Activated CD4-positive, alpha-beta T cell treated with anti-CD3 and anti-CD28 coated beads for 24 hours (primary cell): Measurements from ENCODE around the gene OR5I1.
"Not testable (repeated sequence)": the region's sequence is repeated elsewhere in the genome, so short reads cannot be mapped to it uniquely, and the experiment has no call there.

Source experiments
- DNase-seq, 2 donors: peaks; one replicate each; pipeline ENCODE4 v3.0.0-alpha.2; 2020; ENCODE audit warnings: low read depth in 2 of 2

The OR5I1 gene

DNA sequence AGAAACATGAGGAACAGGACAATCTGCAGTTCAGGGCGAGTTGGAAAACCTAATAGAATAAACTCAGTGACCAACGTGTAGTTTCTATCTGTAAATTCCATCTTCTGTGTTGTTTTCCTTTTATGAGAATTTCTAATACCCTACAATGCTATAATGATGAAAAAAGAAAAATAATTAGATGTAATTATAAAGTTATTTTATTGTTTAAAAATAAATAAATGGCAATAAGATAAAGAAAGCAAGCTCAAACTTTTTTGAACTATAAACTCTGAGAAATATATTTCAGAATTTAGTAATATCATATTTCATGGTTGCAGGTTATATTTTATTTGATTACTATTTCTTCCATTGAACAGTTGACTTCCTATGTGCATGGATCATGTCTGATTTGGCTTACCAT is at the start of gene OR5I1:
OR5I1 (minus strand) TSS at position 101 of the 400 bp plus-strand sequence; CDS start at position 101, 0 bp downstream.
- DNase-seq = no peak

DNA sequence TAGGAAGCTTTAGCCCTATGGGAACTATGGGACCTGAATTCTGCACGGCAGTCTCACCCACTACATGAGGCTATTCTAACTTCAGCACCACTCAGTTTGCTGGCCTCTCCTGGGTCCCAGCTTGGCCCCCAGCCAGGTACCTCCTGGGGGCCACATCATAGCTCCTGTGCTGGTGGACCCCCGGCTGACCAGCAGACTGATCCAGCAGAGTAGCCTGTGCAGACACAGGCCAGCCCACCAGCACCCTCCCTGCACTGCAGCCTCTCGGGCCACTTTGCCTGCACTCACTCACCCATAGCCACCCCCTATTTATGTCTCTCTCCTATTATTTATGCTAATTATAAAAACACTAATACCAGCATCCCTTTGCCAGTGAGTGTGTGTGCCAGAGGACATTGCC is 34.7 kb upstream of the OR5I1 start:
- DNase-seq = no peak

- DNase-seq = no peak
Measured at GRCh38 chr11:55969845-55970244, 33.6 kb upstream of the OR5I1 start, which contains the start of gene OR10AG1. TSS of gene OR10AG1 (minus strand) at chr11:55969945. CDS start at chr11:55969907, 38 bp downstream.

GRCh38 chr11:55967914-55968313 is 31.7 kb upstream of the OR5I1 start:
- DNase-seq = no peak

- no peak for DNase-seq
Measured at GRCh38 chr11:55966391-55966790, 30.2 kb upstream of the OR5I1 start.

DNA sequence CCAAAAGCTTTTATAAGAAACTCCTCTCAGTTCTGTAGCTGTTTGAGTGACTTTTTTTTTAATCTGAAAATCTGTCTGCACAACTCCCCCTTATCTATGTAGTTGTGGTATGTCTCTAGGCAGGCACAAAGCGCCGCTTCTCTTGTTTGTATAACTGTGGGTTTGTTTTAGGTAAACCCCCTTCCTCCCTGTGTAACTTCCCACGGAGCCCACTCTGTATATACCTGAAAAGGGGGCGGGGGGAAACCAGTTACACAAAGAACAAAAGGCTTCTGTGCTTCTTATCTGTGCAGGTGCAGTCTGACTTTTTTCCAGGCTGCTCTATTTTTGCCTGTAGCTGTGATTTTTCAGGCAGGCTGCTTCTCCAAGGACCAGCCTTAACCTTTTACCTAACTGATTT is 20.3 kb upstream of the OR5I1 start:
- DNase-seq = no peak

GRCh38 chr11:55949330-55949729 is 13.1 kb upstream of the OR5I1 start:
- DNase-seq = no peak

- DNase-seq = no peak
Measured at GRCh38 chr11:55942785-55943392, 6.7 kb upstream of the OR5I1 start.

- DNase-seq = no peak
Measured at GRCh38 chr11:55920537-55920936, 15.7 kb downstream of the OR5I1 start.

DNA sequence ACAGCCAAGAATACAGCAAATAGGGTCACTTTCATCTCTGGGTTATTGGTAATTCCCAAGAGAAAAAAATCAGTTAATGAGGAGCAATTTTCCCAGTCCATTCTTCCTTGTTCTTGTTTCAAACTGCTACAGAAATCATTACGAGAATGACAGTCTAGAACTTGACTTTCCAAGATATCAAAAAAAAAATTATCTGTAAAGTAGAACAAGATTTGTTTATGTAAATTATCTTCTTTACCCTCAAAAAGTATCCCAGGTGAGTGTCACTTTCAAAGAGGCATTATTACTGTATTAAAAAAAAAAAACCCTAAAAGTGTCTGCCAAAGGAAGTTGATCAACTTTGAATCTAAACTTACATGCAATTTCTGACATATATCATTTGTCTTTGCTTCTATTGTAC is 21.7 kb downstream of the OR5I1 start, which contains the start of gene OR5W2:
OR5W2 (minus strand) TSS at position 101 of the 400 bp plus-strand sequence; CDS start at position 101, 0 bp downstream.
- no peak for DNase-seq

GRCh38 chr11:55902308-55902707 is 33.9 kb downstream of the OR5I1 start:
- no peak for DNase-seq

- DNase-seq = no peak
Measured at GRCh38 chr11:55895216-55895615, 41.0 kb downstream of the OR5I1 start.

DNA sequence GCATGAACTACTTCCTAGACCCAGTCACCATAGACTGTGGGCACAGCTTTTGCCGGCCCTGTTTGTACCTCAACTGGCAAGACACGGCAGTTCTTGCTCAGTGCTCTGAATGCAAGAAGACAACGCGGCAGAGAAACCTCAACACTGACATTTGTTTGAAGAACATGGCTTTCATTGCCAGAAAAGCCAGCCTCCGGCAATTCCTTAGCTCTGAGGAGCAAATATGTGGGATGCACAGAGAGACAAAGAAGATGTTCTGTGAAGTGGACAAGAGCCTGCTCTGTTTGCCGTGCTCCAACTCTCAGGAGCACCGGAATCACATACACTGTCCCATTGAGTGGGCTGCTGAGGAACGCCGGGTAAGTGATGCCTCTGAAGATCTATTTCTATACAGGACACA is 50.7 kb downstream of the OR5I1 start:
- not testable (repeated sequence) for DNase-seq
